Nephron progenitor cell (in vitro differentiated cells): ENCODE measurements around the gene TMUB1.

Experiments used
- DNase-seq: peaks from one replicate; pipeline ENCODE4 v3.0.0; 2021
- H3K27ac Mint-ChIP-seq: 2 replicates; pipeline ENCODE4 v1.8.0; 2021; ENCODE audit warnings: mild to moderate bottlenecking, moderate library complexity, mixed read lengths
- H3K27me3 Mint-ChIP-seq: 2 replicates; pipeline ENCODE4 v1.8.0; 2021; ENCODE audit warnings: mild to moderate bottlenecking, low read depth, mixed read lengths; ENCODE audit not compliant: poor library complexity
- H3K36me3 Mint-ChIP-seq: 2 replicates; pipeline ENCODE4 v1.8.0; 2021; ENCODE audit warnings: low read depth, mixed read lengths
- H3K4me1 Mint-ChIP-seq: 2 replicates; pipeline ENCODE4 v1.8.0; 2021; ENCODE audit warnings: mixed read lengths
- H3K4me3 Mint-ChIP-seq: 2 replicates; pipeline ENCODE4 v1.8.0; 2021; ENCODE audit warnings: mild to moderate bottlenecking, moderate library complexity, mixed read lengths
- H3K9me3 Mint-ChIP-seq: 2 replicates; pipeline ENCODE4 v1.8.0; 2021; ENCODE audit warnings: mild to moderate bottlenecking, moderate library complexity, mixed read lengths
- CTCF ChIP-seq: fragments of 200-600 bp; sonication (generic); IDR thresholded peaks from 2 replicates; pipeline ENCODE4 v1.5.0; 2021; ENCODE audit warnings: antibody characterized with exemption

Gene TMUB1

DNA sequence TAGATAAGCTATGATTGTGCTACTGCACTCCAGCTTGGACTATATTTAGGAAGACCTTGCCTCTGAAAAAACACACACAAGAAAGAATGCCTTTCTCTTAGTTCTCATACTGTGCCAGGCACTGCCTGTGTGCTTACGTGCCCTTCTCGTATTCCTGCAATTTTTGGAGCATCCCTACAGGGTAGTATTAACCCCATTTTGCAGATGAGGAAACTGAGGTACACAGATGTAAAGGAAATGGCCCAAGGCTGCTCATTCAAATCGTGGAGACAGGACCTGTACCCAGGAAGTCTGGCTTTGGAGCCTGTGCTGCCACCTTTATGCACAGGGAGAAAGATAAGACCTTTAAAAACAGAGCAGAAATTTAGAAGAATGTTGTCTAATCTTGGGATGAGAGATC lies 19.7 kb upstream of the TMUB1 start:
- no peaks in the 10 kb centered on the region for H3K9me3 Mint-ChIP-seq
- peaks cover 9% of the 10 kb centered on the region for H3K4me1 Mint-ChIP-seq
- DNase-seq: no peak
- H3K27ac Mint-ChIP-seq: no peak overlapping the region
- peaks cover 3% of the 10 kb centered on the region for H3K27me3 Mint-ChIP-seq
- peaks cover 18% of the 10 kb centered on the region for H3K36me3 Mint-ChIP-seq
- H3K4me3 Mint-ChIP-seq: no peak overlapping the region
- no peak for TF ChIP-seq CTCF

DNA sequence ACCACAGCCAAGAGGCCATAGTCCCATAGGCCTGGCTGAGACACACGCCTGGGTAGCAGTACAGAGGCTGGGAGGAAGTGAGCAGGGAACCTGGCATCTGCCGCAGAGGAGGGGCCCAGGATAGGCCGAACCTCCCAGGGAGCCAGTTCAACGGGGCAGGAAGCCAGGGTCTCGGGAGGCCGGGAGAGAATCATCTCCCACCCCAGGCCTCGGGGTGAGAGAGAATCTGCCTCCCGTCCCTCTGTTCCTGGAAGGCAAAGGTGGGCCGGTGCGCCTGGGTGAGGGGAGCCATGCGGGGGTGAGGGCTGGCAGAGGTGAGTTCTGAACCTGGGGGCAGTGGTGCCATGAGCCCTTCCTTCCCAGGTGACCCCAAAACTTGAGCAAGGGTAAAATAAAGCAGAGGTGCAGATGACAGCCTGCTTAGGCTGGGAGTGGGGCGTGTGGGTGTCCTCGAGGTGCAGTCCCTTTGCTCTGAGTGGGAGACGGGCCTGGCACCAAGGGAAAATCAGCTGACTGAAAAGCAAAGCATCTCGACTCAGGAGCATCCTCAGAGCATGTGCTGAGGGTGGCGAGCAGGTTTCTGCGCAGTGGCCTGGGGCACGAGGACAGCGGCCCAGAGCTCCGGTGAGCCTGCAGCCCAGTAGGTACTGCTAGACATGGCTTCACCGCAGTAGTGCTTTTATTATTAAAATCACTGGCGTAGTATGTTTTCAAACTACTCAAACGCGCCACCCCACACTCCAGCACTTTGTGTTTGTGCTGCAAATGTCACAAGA lies 18.5 kb upstream of the TMUB1 start:
- no peaks in the 10 kb centered on the region for H3K9me3 Mint-ChIP-seq
- H3K4me1 Mint-ChIP-seq: peaks cover 16% of the 10 kb centered on the region
- no peak overlapping the region for H3K4me3 Mint-ChIP-seq
- H3K27ac Mint-ChIP-seq: no peak overlapping the region
- no peak for DNase-seq
- TF ChIP-seq CTCF: no peak
- H3K36me3 Mint-ChIP-seq: peaks cover 27% of the 10 kb centered on the region
- peaks cover 3% of the 10 kb centered on the region for H3K27me3 Mint-ChIP-seq

- no peak overlapping the region for H3K27ac Mint-ChIP-seq
- no peak for DNase-seq
- H3K9me3 Mint-ChIP-seq: no peaks in the 10 kb centered on the region
- peaks cover 3% of the 10 kb centered on the region for H3K27me3 Mint-ChIP-seq
- H3K4me1 Mint-ChIP-seq: peaks cover 16% of the 10 kb centered on the region
- H3K4me3 Mint-ChIP-seq: no peak overlapping the region
- no peak for TF ChIP-seq CTCF
- peaks cover 26% of the 10 kb centered on the region for H3K36me3 Mint-ChIP-seq
Measured at GRCh38 chr7:151100921-151101320, 17.6 kb upstream of the TMUB1 start.

DNA sequence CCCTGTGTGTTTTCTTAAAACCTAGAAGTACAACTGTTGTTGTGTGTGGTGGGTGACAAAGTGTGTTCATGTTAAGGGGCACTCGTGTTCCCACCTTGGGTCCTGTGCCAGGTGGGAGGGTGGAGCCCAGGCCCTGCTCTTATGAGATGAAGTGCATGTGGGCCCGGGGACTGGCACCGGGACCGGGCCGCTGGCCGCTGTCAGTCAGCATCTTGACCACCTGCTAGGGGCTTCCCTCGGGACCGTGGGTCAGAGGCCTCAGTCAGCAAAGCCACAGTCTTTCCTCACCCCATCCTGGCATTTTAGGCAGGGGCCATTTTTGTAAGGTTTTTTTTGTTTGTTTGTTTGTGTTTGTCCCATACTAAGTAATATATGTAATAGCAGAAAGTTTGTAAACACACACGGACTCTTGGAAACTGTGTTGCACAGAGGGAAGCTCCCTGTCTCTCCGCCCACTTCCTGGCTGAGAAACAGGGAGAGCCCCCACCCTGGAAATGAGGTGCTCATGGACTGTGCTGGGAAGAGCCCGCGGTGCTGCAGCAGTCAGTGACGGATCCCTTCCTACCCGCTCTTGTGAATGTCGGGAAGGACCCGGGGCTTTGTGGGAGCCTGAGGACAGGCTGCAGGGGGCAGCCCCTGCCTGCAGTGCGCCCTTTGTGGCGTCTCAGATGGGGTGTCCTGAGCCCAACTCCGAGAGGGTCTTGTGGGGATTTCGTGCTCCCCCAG lies 16.4 kb upstream of the TMUB1 start:
- Mint-ChIP-seq H3K9me3 (no peaks in the 10 kb centered on the region), H3K4me1 (peaks cover 21% of the 10 kb centered on the region), H3K27ac (no peak overlapping the region), H3K36me3 (peaks cover 19% of the 10 kb centered on the region), H3K4me3 (no peak overlapping the region), H3K27me3 (peaks cover 3% of the 10 kb centered on the region)
- no peak for DNase-seq
- no peak for TF ChIP-seq CTCF

GRCh38 chr7:151095828-151096475 lies 12.7 kb upstream of the TMUB1 start:
- no peak for DNase-seq
- H3K27ac Mint-ChIP-seq: no peak overlapping the region
- H3K4me3 Mint-ChIP-seq: no peak overlapping the region
- no peaks in the 10 kb centered on the region for H3K9me3 Mint-ChIP-seq
- H3K4me1 Mint-ChIP-seq: peaks cover 27% of the 10 kb centered on the region
- no peaks in the 10 kb centered on the region for H3K27me3 Mint-ChIP-seq
- no peak for TF ChIP-seq CTCF
- peaks cover 12% of the 10 kb centered on the region for H3K36me3 Mint-ChIP-seq
